GM23338 (cell line): ENCODE data around the gene ZNF787. TPM values are rescaled to one million over a fixed set of nuclear protein-coding genes. Genes with fewer than 3 reads are reported as not detected.

ENCODE experiments used
- ATAC-seq: fragments of 200-7000 bp; cut with Tn5 transposase; 3 replicates; pipeline ENCODE4 v1.9.1; 2020
- DNase-seq: peaks from one replicate; pipeline ENCODE4 v3.0.0-alpha.2; 2015; ENCODE audit warnings: low spot score
- H2AFZ ChIP-seq: fragments of 200-600 bp; sonication (generic); 2 replicates; pipeline ENCODE4 v1.8.0; 2016; ENCODE audit warnings: antibody characterized with exemption, mild to moderate bottlenecking, moderate library complexity
- H3F3A ChIP-seq: fragments of 200-600 bp; sonication (generic); replicated peaks from 2 replicates; pipeline ENCODE4 v1.8.0; 2017; ENCODE audit warnings: antibody characterized with exemption, mixed run types, low read depth
- H3K27ac ChIP-seq: fragments of 200-600 bp; sonication (generic); 2 replicates; pipeline ENCODE4 v1.6.1; 2016; ENCODE audit warnings: low read depth
- H3K27me3 ChIP-seq: fragments of 200-600 bp; sonication (generic); 2 replicates; pipeline ENCODE4 v1.8.0; 2016; ENCODE audit warnings: mild to moderate bottlenecking, mixed run types, moderate library complexity; ENCODE audit not compliant: insufficient read depth
- H3K36me3 ChIP-seq: fragments of 200-600 bp; sonication (generic); 2 replicates; pipeline ENCODE4 v1.8.0; 2016; ENCODE audit warnings: mild to moderate bottlenecking; ENCODE audit not compliant: insufficient read depth
- H3K4me1 ChIP-seq: fragments of 200-600 bp; sonication (generic); 2 replicates; pipeline ENCODE4 v1.8.0; 2016; ENCODE audit warnings: mild to moderate bottlenecking, moderate library complexity; ENCODE audit not compliant: insufficient read depth
- H3K4me2 ChIP-seq: fragments of 200-600 bp; sonication (generic); 2 replicates; pipeline ENCODE4 v1.7.1; 2017; ENCODE audit warnings: mixed run types
- H3K4me3 ChIP-seq: fragments of 200-600 bp; sonication (generic); 2 replicates; pipeline ENCODE4 v1.6.1; 2016; ENCODE audit warnings: mixed run types
- H3K79me2 ChIP-seq: fragments of 200-600 bp; sonication (generic); replicated peaks from 2 replicates; pipeline ENCODE4 v1.8.0; 2017; ENCODE audit warnings: mild to moderate bottlenecking; ENCODE audit not compliant: insufficient read depth
- H3K9me2 ChIP-seq: fragments of 200-600 bp; sonication (generic); 2 replicates; pipeline ENCODE4 v1.8.0; 2017; ENCODE audit not compliant: insufficient read depth
- H4K20me1 ChIP-seq: fragments of 200-600 bp; sonication (generic); replicated peaks from 2 replicates; pipeline ENCODE4 v1.8.0; 2017; ENCODE audit warnings: mild to moderate bottlenecking; ENCODE audit not compliant: insufficient read depth
- H3K27ac Mint-ChIP-seq: 2 replicates; pipeline ENCODE4 v1.8.0; 2020; ENCODE audit warnings: inconsistent platforms, mild to moderate bottlenecking, moderate library complexity, mixed read lengths
- H3K27me3 Mint-ChIP-seq: 3 replicates; pipeline ENCODE4 v1.8.0; 2022; ENCODE audit warnings: low read depth, mild to moderate bottlenecking, moderate library complexity, mixed read lengths, inconsistent platforms; ENCODE audit not compliant: insufficient read depth, poor library complexity
- H3K36me3 Mint-ChIP-seq: 3 replicates; pipeline ENCODE4 v1.8.0; 2021; ENCODE audit warnings: low read depth, mild to moderate bottlenecking, inconsistent platforms, moderate library complexity, mixed read lengths
- H3K4me1 Mint-ChIP-seq: 3 replicates; pipeline ENCODE4 v1.8.0; 2020; ENCODE audit warnings: mild to moderate bottlenecking, inconsistent platforms, mixed read lengths
- H3K4me3 Mint-ChIP-seq: 3 replicates; pipeline ENCODE4 v1.8.0; 2021; ENCODE audit warnings: moderate library complexity, mild to moderate bottlenecking, inconsistent platforms, mixed read lengths
- H3K9me3 Mint-ChIP-seq: 3 replicates; pipeline ENCODE4 v1.8.0; 2020; ENCODE audit warnings: moderate library complexity, mild to moderate bottlenecking, inconsistent platforms, mixed read lengths
- CREB1 ChIP-seq: fragments of 250-450 bp; sonication (Bioruptor Pico); IDR thresholded peaks from 2 replicates; pipeline ENCODE4 v1.5.0; 2020; ENCODE audit warnings: low read depth, mild to moderate bottlenecking, moderate library complexity
- EZH2 ChIP-seq: fragments of 200-600 bp; sonication (generic); IDR thresholded peaks from one replicate; pipeline ENCODE4 v1.8.0; 2017; ENCODE audit warnings: antibody characterized with exemption, mild to moderate bottlenecking, low read depth; ENCODE audit not compliant: unreplicated experiment
- POLR2AphosphoS5 ChIP-seq: IDR thresholded peaks from 2 replicates; pipeline ENCODE4 v1.6.1; 2016; ENCODE audit warnings: antibody characterized with exemption, low read depth
- STAT1 ChIP-seq: IDR thresholded peaks from one replicate; pipeline ENCODE4 v1.6.1; 2016; ENCODE audit warnings: antibody characterized with exemption; ENCODE audit not compliant: unreplicated experiment
- ZNF114 ChIP-seq: fragments of 250-450 bp; sonication (Bioruptor Pico); IDR thresholded peaks from 2 replicates; pipeline ENCODE4 v1.5.0; 2020; ENCODE audit warnings: mild to moderate bottlenecking, moderate library complexity
- ZNF331 ChIP-seq: fragments of 250-450 bp; sonication (Bioruptor Pico); IDR thresholded peaks from 2 replicates; pipeline ENCODE4 v1.5.0; 2020; ENCODE audit warnings: low read depth, mild to moderate bottlenecking, moderate library complexity
- polyA plus RNA-seq: library from polyadenylated mRNA; unstranded; fragments of >200 nt; fragmentation: Nextera tagmentation; extraction: Ambion mirVana; gene quantifications from 2 replicates; pipeline ENCODE4 v1.2.1, GENCODE V29; 2016
- total RNA-seq: library from RNA; depleted of rRNA; stranded (reverse); fragments of >200 nt; shearing (Covaris generic); gene quantifications from 2 replicates; pipeline ENCODE4 v1.2.3, GENCODE V29; 2014
- TF ChIP-seq, protein P1 (sequence below): IDR thresholded peaks from one replicate; pipeline ENCODE4 v1.6.1; 2018; ENCODE audit warnings: antibody characterized with exemption; ENCODE audit not compliant: unreplicated experiment
- TF ChIP-seq, protein P2 (sequence below): fragments of 250-450 bp; sonication (Bioruptor Pico); IDR thresholded peaks from 2 replicates; pipeline ENCODE4 v1.5.0; 2020; ENCODE audit warnings: mild to moderate bottlenecking, moderate library complexity
- TF ChIP-seq, protein P3 (sequence below): IDR thresholded peaks from 2 replicates; pipeline ENCODE4 v1.6.1; 2016; ENCODE audit warnings: antibody characterized with exemption

ZNF787 gene
- total and polyA plus RNA-seq, 2 experiments from 2014 or later = 12.5 to 44.6 TPM

DNA sequence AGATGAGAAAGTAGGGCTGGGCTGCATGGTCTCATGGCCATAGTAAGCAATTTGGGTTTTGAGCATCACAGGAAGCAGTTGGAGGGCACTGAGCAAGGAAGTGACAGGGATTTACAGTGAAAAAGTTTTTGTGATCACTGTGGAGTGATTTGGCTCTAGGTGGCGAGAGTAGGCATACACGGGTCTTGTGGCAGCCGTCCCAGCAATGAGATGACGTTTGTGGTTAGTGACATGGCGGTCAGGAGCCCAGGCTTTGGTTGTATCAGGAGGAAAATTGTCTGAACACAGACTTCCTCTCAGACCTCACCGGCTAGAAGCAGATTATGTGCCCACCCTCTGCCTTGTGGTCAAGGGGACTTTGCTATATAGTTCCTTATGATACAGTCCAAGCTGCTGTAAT lies 23.3 kb upstream of the ZNF787 start:
- H3K27me3 Mint-ChIP-seq = peaks cover 8% of the 10 kb centered on the region
- Histone ChIP-seq H3K4me2 (no peak overlapping the region), H4K20me1 (peaks cover 7% of the 10 kb centered on the region; the same call in 1 of the 2 replicates), H3K9me2 (no peaks in the 10 kb centered on the region), H3K36me3 (no peaks in the 10 kb centered on the region; the same call in 1 of the 2 replicates), H3K4me1 (peaks cover 14% of the 10 kb centered on the region), H3F3A (no peaks in the 10 kb centered on the region; the same call in 1 of the 2 replicates), H3K4me3 (no peak overlapping the region), H2AFZ (no peak overlapping the region), H3K27me3 (no peaks in the 10 kb centered on the region), H3K79me2 (peaks cover 41% of the 10 kb centered on the region), H3K27ac (0 out of 2 replicates have a peak overlapping the region, but pooled peaks have one; percentile 19)
- TF ChIP-seq, protein P1, sequence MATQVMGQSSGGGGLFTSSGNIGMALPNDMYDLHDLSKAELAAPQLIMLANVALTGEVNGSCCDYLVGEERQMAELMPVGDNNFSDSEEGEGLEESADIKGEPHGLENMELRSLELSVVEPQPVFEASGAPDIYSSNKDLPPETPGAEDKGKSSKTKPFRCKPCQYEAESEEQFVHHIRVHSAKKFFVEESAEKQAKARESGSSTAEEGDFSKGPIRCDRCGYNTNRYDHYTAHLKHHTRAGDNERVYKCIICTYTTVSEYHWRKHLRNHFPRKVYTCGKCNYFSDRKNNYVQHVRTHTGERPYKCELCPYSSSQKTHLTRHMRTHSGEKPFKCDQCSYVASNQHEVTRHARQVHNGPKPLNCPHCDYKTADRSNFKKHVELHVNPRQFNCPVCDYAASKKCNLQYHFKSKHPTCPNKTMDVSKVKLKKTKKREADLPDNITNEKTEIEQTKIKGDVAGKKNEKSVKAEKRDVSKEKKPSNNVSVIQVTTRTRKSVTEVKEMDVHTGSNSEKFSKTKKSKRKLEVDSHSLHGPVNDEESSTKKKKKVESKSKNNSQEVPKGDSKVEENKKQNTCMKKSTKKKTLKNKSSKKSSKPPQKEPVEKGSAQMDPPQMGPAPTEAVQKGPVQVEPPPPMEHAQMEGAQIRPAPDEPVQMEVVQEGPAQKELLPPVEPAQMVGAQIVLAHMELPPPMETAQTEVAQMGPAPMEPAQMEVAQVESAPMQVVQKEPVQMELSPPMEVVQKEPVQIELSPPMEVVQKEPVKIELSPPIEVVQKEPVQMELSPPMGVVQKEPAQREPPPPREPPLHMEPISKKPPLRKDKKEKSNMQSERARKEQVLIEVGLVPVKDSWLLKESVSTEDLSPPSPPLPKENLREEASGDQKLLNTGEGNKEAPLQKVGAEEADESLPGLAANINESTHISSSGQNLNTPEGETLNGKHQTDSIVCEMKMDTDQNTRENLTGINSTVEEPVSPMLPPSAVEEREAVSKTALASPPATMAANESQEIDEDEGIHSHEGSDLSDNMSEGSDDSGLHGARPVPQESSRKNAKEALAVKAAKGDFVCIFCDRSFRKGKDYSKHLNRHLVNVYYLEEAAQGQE = no peak
- TF ChIP-seq EZH2 (no peak), POLR2AphosphoS5 (no peak), STAT1 (no peak), ZNF331 (CRISPR knock-in tag) (no peak), ZNF114 (CRISPR knock-in tag) (no peak), CREB1 (CRISPR knock-in tag) (no peak)
- TF ChIP-seq, protein P2, sequence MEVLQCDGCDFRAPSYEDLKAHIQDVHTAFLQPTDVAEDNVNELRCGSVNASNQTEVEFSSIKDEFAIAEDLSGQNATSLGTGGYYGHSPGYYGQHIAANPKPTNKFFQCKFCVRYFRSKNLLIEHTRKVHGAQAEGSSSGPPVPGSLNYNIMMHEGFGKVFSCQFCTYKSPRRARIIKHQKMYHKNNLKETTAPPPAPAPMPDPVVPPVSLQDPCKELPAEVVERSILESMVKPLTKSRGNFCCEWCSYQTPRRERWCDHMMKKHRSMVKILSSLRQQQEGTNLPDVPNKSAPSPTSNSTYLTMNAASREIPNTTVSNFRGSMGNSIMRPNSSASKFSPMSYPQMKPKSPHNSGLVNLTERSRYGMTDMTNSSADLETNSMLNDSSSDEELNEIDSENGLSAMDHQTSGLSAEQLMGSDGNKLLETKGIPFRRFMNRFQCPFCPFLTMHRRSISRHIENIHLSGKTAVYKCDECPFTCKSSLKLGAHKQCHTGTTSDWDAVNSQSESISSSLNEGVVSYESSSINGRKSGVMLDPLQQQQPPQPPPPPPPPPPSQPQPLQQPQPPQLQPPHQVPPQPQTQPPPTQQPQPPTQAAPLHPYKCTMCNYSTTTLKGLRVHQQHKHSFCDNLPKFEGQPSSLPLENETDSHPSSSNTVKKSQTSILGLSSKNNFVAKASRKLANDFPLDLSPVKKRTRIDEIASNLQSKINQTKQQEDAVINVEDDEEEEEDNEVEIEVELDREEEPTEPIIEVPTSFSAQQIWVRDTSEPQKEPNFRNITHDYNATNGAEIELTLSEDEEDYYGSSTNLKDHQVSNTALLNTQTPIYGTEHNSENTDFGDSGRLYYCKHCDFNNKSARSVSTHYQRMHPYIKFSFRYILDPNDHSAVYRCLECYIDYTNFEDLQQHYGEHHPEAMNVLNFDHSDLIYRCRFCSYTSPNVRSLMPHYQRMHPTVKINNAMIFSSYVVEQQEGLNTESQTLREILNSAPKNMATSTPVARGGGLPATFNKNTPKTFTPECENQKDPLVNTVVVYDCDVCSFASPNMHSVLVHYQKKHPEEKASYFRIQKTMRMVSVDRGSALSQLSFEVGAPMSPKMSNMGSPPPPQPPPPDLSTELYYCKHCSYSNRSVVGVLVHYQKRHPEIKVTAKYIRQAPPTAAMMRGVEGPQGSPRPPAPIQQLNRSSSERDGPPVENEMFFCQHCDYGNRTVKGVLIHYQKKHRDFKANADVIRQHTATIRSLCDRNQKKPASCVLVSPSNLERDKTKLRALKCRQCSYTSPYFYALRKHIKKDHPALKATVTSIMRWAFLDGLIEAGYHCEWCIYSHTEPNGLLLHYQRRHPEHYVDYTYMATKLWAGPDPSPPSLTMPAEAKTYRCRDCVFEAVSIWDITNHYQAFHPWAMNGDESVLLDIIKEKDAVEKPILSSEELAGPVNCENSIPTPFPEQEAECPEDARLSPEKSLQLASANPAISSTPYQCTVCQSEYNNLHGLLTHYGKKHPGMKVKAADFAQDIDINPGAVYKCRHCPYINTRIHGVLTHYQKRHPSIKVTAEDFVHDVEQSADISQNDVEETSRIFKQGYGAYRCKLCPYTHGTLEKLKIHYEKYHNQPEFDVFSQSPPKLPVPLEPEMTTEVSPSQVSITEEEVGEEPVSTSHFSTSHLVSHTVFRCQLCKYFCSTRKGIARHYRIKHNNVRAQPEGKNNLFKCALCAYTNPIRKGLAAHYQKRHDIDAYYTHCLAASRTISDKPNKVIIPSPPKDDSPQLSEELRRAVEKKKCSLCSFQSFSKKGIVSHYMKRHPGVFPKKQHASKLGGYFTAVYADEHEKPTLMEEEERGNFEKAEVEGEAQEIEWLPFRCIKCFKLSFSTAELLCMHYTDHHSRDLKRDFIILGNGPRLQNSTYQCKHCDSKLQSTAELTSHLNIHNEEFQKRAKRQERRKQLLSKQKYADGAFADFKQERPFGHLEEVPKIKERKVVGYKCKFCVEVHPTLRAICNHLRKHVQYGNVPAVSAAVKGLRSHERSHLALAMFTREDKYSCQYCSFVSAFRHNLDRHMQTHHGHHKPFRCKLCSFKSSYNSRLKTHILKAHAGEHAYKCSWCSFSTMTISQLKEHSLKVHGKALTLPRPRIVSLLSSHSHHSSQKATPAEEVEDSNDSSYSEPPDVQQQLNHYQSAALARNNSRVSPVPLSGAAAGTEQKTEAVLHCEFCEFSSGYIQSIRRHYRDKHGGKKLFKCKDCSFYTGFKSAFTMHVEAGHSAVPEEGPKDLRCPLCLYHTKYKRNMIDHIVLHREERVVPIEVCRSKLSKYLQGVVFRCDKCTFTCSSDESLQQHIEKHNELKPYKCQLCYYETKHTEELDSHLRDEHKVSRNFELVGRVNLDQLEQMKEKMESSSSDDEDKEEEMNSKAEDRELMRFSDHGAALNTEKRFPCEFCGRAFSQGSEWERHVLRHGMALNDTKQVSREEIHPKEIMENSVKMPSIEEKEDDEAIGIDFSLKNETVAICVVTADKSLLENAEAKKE (CRISPR knock-in tag) = no peak
- TF ChIP-seq, protein P3, sequence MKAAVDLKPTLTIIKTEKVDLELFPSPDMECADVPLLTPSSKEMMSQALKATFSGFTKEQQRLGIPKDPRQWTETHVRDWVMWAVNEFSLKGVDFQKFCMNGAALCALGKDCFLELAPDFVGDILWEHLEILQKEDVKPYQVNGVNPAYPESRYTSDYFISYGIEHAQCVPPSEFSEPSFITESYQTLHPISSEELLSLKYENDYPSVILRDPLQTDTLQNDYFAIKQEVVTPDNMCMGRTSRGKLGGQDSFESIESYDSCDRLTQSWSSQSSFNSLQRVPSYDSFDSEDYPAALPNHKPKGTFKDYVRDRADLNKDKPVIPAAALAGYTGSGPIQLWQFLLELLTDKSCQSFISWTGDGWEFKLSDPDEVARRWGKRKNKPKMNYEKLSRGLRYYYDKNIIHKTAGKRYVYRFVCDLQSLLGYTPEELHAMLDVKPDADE = no peak
- H3K36me3 Mint-ChIP-seq = peaks cover 21% of the 10 kb centered on the region
- peaks cover 24% of the 10 kb centered on the region for H3K4me1 Mint-ChIP-seq
- DNase-seq (no peak), ATAC-seq (no peak)
- no peak overlapping the region for H3K4me3 Mint-ChIP-seq
- H3K27ac Mint-ChIP-seq = no peak overlapping the region
- H3K9me3 Mint-ChIP-seq = no peaks in the 10 kb centered on the region; the same call in 2 of the 3 replicates
